NCI-H146 treated with DMSO at 0.1 percent for 48 hours (cell line): ENCODE data around the gene PCSK7.

Experiments
- DNase-seq: peaks from one replicate; lab custom pipeline; 2025; ENCODE audit not compliant: unreplicated experiment; lab: John Stamatoyannopoulos, UW

PCSK7 gene

GRCh38 chr11:117170210-117170609, 61.7 kb downstream of the PCSK7 start:
- no peak for DNase-seq

- DNase-seq: no peak
Measured at GRCh38 chr11:117169736-117170135, 62.1 kb downstream of the PCSK7 start.

GRCh38 chr11:117166491-117166890, 65.4 kb downstream of the PCSK7 start:
- no peak for DNase-seq

GRCh38 chr11:117160826-117161225, 71.0 kb downstream of the PCSK7 start:
- DNase-seq: no peak

- no peak for DNase-seq
Measured at GRCh38 chr11:117159892-117160291, 72.0 kb downstream of the PCSK7 start.

GRCh38 chr11:117157507-117157906, 74.4 kb downstream of the PCSK7 start:
- no peak for DNase-seq

- no peak for DNase-seq
Measured at GRCh38 chr11:117154468-117154867, 77.4 kb downstream of the PCSK7 start.
